GM11168 (cell line): ENCODE data around the gene GPR137.
"Not testable (repeated sequence)": the region's sequence is repeated elsewhere in the genome, so short reads cannot be mapped to it uniquely, and the experiment has no call there.

Experiments
- in situ Hi-C: fragments of 300-500 bp; cut with MboI; formaldehyde crosslinking; loops from one replicate; pipeline ENCODE4 v1.12.0; 2022; ENCODE audit warnings: low sequenced_read_pairs; ENCODE audit not compliant: unreplicated experiment

GPR137 gene

GRCh38 chr11:64284962-64285884 is at the start of gene GPR137:
TSS of gene GPR137 (plus strand) at chr11:64285848. CDS start at chr11:64286525, 677 bp downstream.
- in situ Hi-C loops: no loop called here

DNA sequence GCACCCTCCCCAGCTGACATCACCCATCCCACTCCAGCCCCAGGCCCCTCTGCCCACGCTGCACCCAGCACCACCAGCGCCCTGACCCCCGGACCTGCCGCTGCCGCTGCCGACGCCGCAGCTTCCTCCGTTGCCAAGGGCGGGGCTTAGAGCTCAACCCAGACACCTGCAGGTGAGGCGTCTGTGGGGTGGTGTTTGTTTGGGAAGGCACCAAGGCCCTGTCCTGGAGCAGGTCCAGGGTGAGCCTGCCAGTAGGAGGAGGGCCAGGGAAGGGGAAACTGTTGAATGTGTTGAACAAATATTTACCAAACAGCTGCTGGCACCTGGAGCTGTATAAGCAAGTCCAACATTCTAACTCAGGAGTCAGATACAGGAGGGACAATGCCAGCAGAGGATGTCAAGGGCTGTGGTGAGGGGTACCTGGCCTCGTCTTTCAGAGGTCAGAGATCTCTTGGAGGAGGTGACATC is 48.1 kb upstream of the GPR137 start:
- in situ Hi-C loops: no loop called here

DNA sequence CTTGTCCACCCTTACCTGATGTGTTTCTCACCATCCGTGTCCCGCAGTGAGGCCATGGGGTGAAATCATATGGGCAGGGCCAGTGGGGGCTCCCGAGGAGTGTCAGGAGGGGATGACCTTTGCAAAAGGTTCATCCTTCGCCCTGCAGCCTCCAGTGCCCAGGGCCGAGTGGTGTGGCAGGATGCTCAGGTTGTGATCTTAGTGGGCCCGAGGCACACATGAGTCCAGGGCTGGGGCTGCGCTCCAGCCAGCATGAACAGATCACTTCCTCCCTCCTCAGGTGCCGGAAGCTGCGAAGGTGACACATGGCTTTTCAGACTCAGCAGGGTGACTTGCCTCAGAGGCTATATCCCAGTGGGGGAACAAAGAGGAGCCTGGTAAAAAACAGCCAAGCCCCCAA is 47.6 kb upstream of the GPR137 start:
- in situ Hi-C loops: no loop called here

GRCh38 chr11:64238999-64239398 is 46.6 kb upstream of the GPR137 start:
- in situ Hi-C loops: no loop called here

DNA sequence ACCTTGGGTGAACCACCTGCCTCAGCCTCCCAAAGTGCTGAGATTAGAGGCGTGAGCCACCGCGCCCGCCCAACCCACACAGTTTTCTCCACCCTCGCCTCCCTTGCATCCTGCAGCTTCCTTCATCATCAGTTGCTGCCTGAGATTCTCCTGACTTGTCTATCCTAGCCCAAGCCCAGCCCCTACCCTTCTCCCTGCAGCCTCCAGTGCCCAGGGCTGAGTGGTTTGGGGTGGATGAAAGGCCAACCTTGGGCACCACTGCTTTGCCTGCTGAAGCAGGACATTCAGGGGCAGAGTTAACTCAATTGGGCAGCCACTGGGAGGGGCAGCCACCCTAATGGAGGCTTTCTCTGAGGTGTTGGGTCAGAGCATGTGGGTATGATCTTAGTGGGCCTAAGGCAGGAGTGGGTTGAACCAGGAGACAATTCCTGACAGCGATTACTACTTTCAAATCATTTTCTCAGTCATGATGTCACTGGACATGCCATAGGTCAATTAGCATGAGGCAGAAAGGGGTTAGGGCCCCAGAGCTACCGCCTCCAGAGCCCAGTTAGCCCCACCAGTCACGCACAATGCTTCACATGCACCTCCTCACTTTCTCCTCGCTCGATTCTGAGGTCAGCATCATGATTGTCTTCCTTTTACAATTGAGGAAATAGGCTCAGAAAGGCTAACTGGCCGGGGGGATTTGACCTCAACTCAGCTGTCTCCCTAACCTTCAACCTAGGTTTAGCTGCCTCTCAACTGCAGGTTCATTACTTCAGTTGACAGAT is 45.8 kb upstream of the GPR137 start:
- in situ Hi-C loops: no loop called here

DNA sequence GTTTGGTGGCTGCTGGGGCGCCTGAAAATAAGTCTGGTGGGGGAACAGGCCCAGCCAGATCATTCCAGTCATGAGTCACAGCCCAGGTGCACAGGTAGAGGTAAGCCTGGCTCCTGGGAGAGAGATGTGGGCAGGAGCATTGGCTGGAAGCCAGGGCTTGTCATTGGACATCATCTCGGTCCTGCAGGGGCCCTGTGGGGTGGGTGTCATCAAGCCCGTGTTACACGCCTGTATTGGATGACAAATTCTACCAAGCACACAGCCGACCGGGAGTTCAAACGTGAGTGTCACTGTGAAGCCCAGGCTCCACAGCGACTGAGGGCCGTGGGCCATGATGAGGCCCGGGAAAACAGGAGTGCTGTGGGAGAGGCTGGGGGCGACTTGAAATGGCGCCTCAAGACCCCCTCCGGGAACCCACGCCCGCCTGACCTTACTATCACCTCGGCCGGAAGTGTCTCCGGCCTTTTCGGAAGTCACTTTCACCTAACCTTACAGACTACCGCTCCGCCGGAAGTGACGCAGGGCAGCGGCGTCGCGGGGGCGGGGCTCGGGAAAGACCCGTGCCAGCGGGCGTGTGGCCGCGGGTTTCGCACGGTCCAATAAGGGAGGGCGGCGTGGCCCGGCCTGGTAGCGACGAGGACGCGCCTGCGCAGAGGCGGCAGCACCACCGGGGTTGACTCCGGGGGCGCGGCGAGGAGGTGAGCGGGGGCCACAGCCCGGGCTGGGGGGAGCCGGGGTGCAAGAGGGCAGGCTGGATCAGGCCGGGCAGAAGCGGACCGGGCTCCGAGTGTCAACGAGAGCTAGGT is 45.0 kb upstream of the GPR137 start, which contains the start of gene FKBP2:
Gene FKBP2, plus strand, starts transcription at position 661 of the 806 bp plus-strand sequence. CDS start 1,293 bp downstream, outside the sequence.
- in situ Hi-C loops: no loop called here

DNA sequence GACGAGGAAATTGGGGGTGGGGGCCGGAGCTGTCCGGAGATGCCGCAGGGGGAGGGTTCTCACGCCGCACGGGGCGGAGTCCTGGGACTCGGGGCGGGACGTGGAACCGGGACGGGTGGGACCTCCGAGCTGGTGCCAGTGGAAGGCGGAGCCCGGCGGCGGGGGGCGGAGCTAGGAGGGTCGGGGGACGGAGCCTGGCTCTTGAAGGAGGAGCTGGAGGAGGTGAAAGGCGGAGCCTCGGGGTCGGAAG is 44.5 kb upstream of the GPR137 start:
- in situ Hi-C loops: no loop called here

DNA sequence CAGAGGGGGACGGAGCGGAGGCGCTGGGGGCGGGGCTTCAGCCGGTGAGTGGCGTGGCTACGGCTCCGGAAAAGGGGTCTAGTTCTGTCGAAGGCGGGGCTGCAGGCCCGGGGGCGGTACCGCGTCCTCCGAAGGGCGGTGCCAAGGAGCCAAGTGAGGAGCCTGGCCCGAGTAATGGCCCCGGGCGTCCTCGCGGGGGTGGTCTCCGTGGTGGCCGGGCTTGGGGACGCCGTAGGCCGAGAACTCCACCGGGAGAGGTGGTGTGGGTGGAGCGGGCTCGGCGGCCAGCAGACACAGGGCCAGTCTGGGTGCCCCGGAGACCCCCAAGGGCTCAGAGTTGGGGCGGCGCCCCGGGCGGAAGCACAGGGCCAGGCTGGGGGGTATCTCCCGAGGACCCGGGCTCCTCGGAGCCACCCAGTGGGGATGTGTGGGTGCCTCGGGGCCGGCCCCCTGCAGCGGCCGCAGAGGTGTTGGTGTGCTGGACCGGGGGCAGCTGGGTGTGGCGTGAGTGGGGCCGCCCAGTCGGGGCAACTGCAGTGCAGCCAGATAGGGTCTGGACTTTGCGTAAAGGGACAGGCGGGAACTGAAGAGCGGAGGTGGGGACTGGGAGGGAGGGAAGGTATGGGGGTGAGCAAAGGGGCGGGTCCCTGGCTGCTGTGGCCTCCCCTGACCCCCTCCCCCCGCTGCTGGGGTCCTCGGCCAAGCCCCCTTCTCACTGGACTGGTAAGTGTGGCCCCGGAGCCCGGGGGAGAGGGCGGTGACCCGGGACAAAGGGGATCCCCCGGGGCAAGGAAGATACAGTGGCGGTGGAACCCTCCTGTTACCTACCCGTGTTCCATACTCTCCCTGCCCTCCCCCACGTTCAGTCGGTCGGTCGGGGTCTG is 43.9 kb upstream of the GPR137 start:
- in situ Hi-C loops: no loop called here

GRCh38 chr11:64243236-64243854 is 42.3 kb upstream of the GPR137 start:
- in situ Hi-C loops: no loop called here

- in situ Hi-C loops: no loop called here
Measured at GRCh38 chr11:64244107-64244506, 41.5 kb upstream of the GPR137 start.

DNA sequence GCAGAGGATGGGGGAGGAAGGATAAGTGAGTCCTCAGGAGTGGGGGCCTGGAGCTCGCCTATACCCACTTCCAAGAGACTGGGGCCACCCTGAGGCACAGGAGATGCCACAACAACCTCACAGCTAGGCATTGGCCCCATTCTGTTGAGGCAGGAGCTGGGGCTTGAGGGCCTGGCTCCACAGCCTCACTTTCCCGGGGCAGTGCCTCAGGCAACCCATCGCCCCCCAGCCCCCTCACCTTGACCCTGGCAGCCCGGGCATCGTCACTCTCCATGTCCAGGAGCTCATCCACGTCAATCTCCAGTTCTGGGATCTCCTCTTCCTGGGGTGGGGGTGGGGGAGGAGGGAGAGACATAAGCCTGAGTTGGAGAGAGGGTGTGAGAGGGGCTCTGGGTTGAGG is 40.7 kb upstream of the GPR137 start:
- in situ Hi-C loops: no loop called here

DNA sequence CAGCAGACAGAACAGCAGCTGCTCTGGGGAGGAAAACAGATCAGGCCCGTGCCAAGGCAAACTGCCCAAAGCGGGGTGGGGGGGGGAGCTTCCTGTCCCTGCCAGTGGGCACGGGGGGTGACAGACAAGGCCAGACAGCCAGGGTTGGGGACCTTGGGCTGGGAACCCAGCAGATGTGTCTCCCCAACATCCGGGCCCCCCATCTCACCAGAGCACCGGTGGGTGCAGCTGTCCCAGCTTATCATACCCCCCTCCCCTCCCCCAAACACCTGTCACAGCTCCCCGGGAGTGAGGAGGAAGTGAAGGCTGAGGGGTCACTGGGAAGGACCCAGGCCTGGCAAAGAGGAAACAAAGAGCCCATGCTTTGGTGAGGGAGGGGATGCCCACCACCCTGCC is 40.2 kb upstream of the GPR137 start:
- in situ Hi-C loops: no loop called here

DNA sequence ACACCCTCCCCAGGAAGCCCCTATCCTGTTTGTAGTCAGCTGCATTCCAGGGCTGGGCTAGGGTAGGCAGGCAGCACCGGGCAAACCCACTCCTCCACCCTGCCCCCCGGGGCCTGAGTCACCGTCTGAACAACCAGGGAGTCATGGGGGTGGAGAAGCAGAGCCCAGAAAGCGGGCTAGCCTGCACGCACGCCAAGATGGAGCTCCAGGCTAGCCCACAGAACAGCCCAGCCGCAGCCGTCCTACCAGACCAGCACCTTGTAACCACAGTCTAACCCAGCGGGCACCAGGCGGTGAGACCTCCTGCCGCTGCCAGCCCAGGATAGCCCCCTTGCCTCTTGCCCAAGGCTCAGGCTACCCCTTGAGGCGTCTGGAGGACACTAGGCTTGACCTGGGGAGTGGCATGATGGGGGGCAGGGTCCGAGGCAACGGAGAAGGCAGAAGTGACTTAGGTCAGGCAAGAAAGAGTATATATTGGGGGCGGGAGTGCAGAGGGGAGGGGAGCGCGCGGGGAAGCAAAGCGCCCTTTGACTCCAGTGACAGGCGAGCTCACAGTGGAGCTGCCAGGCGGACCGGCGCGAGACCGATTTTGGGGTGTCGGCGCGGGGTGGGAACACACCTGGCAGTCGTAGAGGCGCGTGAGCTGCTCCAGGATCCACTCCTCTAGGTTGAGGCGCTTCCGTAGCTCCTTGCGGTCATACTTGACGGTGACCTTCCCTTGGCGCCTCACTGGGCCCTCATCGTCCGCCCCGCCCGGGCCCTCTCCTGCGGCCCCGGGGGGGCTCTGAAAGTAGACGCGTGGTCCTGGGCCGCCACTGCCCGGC is 39.6 kb upstream of the GPR137 start:
- in situ Hi-C loops: no loop called here

GRCh38 chr11:64246621-64246870 is 39.1 kb upstream of the GPR137 start:
- in situ Hi-C loops: not testable (repeated sequence)

GRCh38 chr11:64246871-64247728 is 38.5 kb upstream of the GPR137 start, which contains the start of gene PPP1R14B:
TSS of gene PPP1R14B (minus strand) at chr11:64246943. CDS start at chr11:64246673, 270 bp downstream.
- in situ Hi-C loops: no loop called here

- in situ Hi-C loops: no loop called here
Measured at GRCh38 chr11:64247729-64248531, 37.7 kb upstream of the GPR137 start.

- in situ Hi-C loops: no loop called here
Measured at GRCh38 chr11:64248578-64248977, 37.1 kb upstream of the GPR137 start.
